Kidney epithelial cell (primary cell): ENCODE results near the gene C1QA. TPM values are rescaled to one million over a fixed set of nuclear protein-coding genes. Genes with fewer than 3 reads are reported as not detected.

Source experiments
- DNase-seq: peaks from one replicate; pipeline ENCODE4 v3.0.0-alpha.2; 2010; ENCODE audit warnings: low read depth
- H3K27me3 ChIP-seq: 2 replicates; pipeline ENCODE4 v1.6.0; 2011; ENCODE audit warnings: low read length; ENCODE audit not compliant: control insufficient read depth, insufficient read depth
- H3K36me3 ChIP-seq: 2 replicates; pipeline ENCODE4 v1.5.1; 2011; ENCODE audit warnings: low read length; ENCODE audit not compliant: control insufficient read depth, insufficient read depth
- H3K4me3 ChIP-seq: 2 replicates; pipeline ENCODE4 v1.5.1; 2011; ENCODE audit warnings: low read depth, mild to moderate bottlenecking, control low read depth, low read length
- CTCF ChIP-seq: IDR thresholded peaks from 2 replicates; pipeline ENCODE4 v1.5.1; 2011; ENCODE audit warnings: mild to moderate bottlenecking, moderate library complexity, low read length, control low read depth, inconsistent platforms; ENCODE audit not compliant: insufficient read depth, poor library complexity, severe bottlenecking
- total RNA-seq: library from RNA; depleted of rRNA; stranded (reverse); fragments of >200 nt; gene quantifications from 2 replicates; pipeline ENCODE4 v1.2.3, GENCODE V29; 2015

The C1QA gene
- total RNA-seq, 1 donor from 2014 or later, result 2.2 TPM

GRCh38 chr1:22592919-22593790 is 43.3 kb upstream of the C1QA start:
- no peak for DNase-seq
- Histone ChIP-seq H3K27me3 (peaks cover 43% of the 10 kb centered on the region), H3K36me3 (no peaks in the 10 kb centered on the region), H3K4me3 (no peak overlapping the region)
- no peak for TF ChIP-seq CTCF

DNA sequence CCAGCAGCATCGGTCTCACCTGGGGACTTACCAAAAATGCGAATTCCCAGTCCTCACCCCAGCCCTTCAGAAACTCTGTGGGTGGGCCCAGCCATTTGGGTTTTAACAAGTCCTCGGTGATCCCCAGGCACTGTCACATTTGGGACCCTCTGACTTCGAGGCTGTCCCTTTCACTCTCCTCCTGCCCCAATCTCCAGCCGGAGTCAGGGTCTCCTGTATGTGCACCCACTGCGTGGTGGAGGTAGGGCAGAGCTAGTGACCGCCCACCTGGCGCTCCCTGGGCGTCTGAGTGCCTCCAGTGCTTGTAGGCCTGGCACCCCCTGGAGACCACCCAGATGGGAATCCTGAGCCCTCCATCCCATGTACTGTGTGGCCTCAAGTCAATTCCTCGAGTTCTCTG is 42.0 kb upstream of the C1QA start:
- H3K36me3 ChIP-seq, result no peaks in the 10 kb centered on the region
- TF ChIP-seq CTCF, result no peak
- H3K4me3 ChIP-seq, result no peak overlapping the region
- peaks cover 46% of the 10 kb centered on the region for H3K27me3 ChIP-seq
- DNase-seq, result no peak

- Histone ChIP-seq H3K27me3 (peaks cover 43% of the 10 kb centered on the region), H3K36me3 (no peaks in the 10 kb centered on the region), H3K4me3 (no peak overlapping the region)
- TF ChIP-seq CTCF, result no peak
- DNase-seq, result no peak
Measured at GRCh38 chr1:22595108-22595507, 41.3 kb upstream of the C1QA start.

DNA sequence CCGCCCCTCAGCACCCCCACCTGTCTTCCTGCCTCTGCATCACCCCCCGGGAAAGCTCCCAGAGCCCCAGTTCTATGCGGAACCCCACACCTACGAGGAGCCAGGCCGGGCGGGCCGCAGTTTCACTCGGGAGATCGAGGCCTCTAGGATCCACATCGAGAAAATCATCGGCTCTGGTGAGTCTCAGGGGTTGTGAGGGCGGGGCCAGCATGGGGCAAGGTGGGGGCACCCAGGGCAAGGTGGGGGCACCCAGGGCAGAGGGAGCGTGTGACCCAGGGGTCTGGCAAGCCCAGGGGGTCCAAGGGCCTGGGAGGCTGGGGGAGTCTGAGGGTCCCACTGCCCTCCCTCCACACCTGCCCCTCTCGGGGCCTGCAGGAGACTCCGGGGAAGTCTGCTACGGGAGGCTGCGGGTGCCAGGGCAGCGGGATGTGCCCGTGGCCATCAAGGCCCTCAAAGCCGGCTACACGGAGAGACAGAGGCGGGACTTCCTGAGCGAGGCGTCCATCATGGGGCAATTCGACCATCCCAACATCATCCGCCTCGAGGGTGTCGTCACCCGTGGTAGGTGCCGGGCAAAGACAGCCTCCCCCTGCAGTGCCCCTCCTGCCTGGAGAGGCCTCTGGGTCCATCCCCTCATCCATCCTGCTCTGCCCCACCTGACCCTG is 39.0 kb upstream of the C1QA start:
- H3K36me3 ChIP-seq, result no peaks in the 10 kb centered on the region
- no peak overlapping the region for H3K4me3 ChIP-seq
- no peak for DNase-seq
- no peak for TF ChIP-seq CTCF
- peaks cover 54% of the 10 kb centered on the region for H3K27me3 ChIP-seq

DNA sequence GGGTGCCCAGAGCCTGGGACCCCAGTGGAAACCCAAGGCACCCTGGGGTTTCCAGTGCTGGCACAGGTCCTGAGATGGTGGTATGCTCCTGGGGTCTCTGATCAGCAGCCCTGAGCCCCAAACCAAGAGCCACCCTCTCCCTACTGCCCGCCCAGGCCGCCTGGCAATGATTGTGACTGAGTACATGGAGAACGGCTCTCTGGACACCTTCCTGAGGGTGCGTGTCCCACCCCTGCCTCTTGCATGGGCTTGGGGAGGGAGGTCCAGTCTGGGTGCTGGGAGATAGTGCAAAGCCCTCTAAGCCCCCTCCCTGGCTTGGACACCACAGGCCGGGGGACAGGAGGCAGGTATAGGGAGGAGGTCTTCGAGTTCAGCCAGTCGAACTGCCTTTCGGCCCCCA is 38.4 kb upstream of the C1QA start:
- no peak overlapping the region for H3K4me3 ChIP-seq
- H3K36me3 ChIP-seq, result no peaks in the 10 kb centered on the region
- no peak for DNase-seq
- TF ChIP-seq CTCF, result no peak
- peaks cover 54% of the 10 kb centered on the region for H3K27me3 ChIP-seq

- Histone ChIP-seq H3K4me3 (no peak overlapping the region), H3K36me3 (no peaks in the 10 kb centered on the region), H3K27me3 (peaks cover 48% of the 10 kb centered on the region)
- no peak for TF ChIP-seq CTCF
- DNase-seq, result no peak
Measured at GRCh38 chr1:22598736-22599135, 37.7 kb upstream of the C1QA start.
